Suprapubic skin (tissue), 4 donors: ENCODE data around the gene GRID1. TPM values are rescaled to one million over a fixed set of nuclear protein-coding genes. Genes with fewer than 3 reads are reported as not detected.

Experiments
- DNase-seq, 2 donors: peaks; one replicate each; pipeline ENCODE4 v3.0.0-alpha.2; 2019; ENCODE audit warnings: low spot score in 2 of 2
- H3K27ac ChIP-seq: fragments of 200-600 bp; sonication (generic); one replicate; pipeline ENCODE4 v1.5.1; 2019
- H3K27me3 ChIP-seq: fragments of 200-600 bp; sonication (generic); one replicate; pipeline ENCODE4 v1.5.1; 2019
- H3K36me3 ChIP-seq: fragments of 200-600 bp; sonication (generic); one replicate; pipeline ENCODE4 v1.5.1; 2019
- H3K4me1 ChIP-seq: fragments of 200-600 bp; sonication (generic); one replicate; pipeline ENCODE4 v1.5.1; 2019
- H3K4me3 ChIP-seq: fragments of 200-600 bp; sonication (generic); one replicate; pipeline ENCODE4 v1.5.1; 2019; ENCODE audit warnings: mild to moderate bottlenecking
- H3K9me3 ChIP-seq: fragments of 200-600 bp; sonication (generic); one replicate; pipeline ENCODE4 v1.5.1; 2019
- CTCF ChIP-seq, 2 donors: fragments of 200-600 bp in 1 of 2; fragments of 450-650 bp in 1 of 2; sonication (generic) in 1 of 2; IDR thresholded peaks; one replicate each; pipeline ENCODE4 v1.5.1; 2016 to 2019; ENCODE audit warnings: antibody characterized with exemption in 2 of 2, mild to moderate bottlenecking in 1 of 2, moderate library complexity in 1 of 2
- EP300 ChIP-seq: sonication (generic); formaldehyde crosslinking; IDR thresholded peaks from one replicate; pipeline ENCODE4 v1.6.1; 2017; ENCODE audit warnings: antibody characterized with exemption
- POLR2A ChIP-seq, 2 donors: fragments of 450-650 bp; IDR thresholded peaks; one replicate each; pipeline ENCODE4 v1.6.1; 2017; ENCODE audit warnings: antibody characterized with exemption in 2 of 2, mild to moderate bottlenecking in 2 of 2, moderate library complexity in 2 of 2
- POLR2AphosphoS5 ChIP-seq, 3 donors: sonication (generic); formaldehyde crosslinking; IDR thresholded peaks; one replicate each; pipeline ENCODE4 v1.6.1; 2017; ENCODE audit warnings: antibody characterized with exemption in 3 of 3
- WGBS: methylation state at CpG from one replicate; pipeline ENCODE4 v1.1.5; 2018; 5-methylcytosine and 5-hydroxymethylcytosine counted together
- total RNA-seq, 4 donors: library from RNA; depleted of rRNA; stranded (reverse); fragments of >200 nt; gene quantifications; one replicate each; pipeline ENCODE4 v1.1.0, GENCODE V29; 2016

GRID1 gene
- total RNA-seq, 4 donors from 2014 or later: 1.8 to 3.1 (median 2.4) TPM

DNA sequence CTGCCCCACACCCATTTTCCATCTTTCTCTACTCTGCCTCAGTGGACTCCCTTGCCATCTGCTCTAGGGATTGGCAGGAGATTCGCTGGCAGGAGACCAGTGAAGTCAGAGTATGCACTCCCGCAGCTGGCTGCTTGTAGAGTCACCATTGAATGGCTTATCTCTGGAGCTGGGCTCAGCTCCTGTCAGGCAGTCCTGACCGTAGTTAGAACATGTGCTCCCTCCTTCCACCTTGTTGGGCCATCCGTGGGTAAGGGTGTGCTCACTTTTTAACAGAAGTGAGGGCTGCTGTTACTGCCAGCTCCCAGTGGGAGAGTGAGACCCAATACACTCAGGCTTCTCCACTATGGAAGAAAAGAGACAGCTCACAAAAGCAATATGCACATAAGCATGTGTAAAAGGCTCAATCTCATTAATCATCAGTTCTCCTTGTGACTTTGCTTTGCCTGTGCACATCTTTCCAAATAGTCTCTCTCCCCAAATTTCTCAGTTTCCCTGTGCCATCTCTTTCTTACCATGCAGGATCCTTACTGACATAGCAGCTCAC, 773.3 kb downstream of the GRID1 start:
- 59% methylated on average over 4 of the region's 4 CpGs for WGBS
- H3K27ac ChIP-seq: no peak overlapping the region
- no peaks in the 10 kb centered on the region for H3K36me3 ChIP-seq
- H3K4me1 ChIP-seq: no peaks in the 10 kb centered on the region
- H3K9me3 ChIP-seq: no peaks in the 10 kb centered on the region
- TF ChIP-seq POLR2A (IDR thresholded peaks at IDR 0.05) (no peak), CTCF (IDR thresholded peaks at IDR 0.05) (no peak), EP300 (no peak), POLR2AphosphoS5 (IDR thresholded peaks at IDR 0.05) (no peak)
- no peaks in the 10 kb centered on the region for H3K27me3 ChIP-seq
- DNase-seq: peak in 1 of 2 donors; percentile 20
- no peak overlapping the region for H3K4me3 ChIP-seq

DNA sequence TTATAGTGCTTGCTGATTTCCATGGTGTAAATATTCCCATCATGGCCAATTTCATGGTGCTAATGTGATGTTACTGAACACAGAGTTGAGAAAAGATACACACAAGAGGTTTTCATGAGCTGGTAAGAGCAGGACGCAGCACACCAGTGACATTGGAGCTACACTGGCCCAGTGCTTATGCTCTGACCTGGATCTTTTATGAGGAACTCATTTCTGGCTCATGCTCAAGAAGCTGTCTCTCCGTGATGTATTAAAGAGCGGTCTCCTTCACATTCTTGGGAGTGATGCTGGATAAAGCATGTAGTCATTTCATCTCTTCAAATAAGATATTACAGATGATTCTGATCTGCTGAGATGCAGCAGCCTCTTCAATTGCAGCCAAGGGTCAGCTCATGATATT, 785.2 kb downstream of the GRID1 start:
- no peaks in the 10 kb centered on the region for H3K27me3 ChIP-seq
- H3K4me3 ChIP-seq: no peak overlapping the region
- TF ChIP-seq EP300 (no peak), POLR2AphosphoS5 (IDR thresholded peaks at IDR 0.05) (no peak), POLR2A (IDR thresholded peaks at IDR 0.05) (no peak), CTCF (IDR thresholded peaks at IDR 0.05) (no peak)
- DNase-seq: no peak
- H3K9me3 ChIP-seq: no peaks in the 10 kb centered on the region
- 80% methylated on average over 3 of the region's 3 CpGs for WGBS
- no peaks in the 10 kb centered on the region for H3K36me3 ChIP-seq
- H3K4me1 ChIP-seq: no peaks in the 10 kb centered on the region
- H3K27ac ChIP-seq: no peak overlapping the region

- H3K36me3 ChIP-seq: no peaks in the 10 kb centered on the region
- H3K27me3 ChIP-seq: no peaks in the 10 kb centered on the region
- no peak overlapping the region for H3K27ac ChIP-seq
- H3K9me3 ChIP-seq: no peaks in the 10 kb centered on the region
- no peak for TF ChIP-seq POLR2AphosphoS5 (IDR thresholded peaks at IDR 0.05)
- no peak for TF ChIP-seq CTCF (IDR thresholded peaks at IDR 0.05)
- no peak for TF ChIP-seq EP300
- no peak for TF ChIP-seq POLR2A (IDR thresholded peaks at IDR 0.05)
- no peak overlapping the region for H3K4me3 ChIP-seq
- DNase-seq: no peak
- H3K4me1 ChIP-seq: no peaks in the 10 kb centered on the region
- WGBS: 42% methylated on average over 2 of the region's 2 CpGs
Observed at GRCh38 chr10:85580585-85580984, 786.0 kb downstream of the GRID1 start.

DNA sequence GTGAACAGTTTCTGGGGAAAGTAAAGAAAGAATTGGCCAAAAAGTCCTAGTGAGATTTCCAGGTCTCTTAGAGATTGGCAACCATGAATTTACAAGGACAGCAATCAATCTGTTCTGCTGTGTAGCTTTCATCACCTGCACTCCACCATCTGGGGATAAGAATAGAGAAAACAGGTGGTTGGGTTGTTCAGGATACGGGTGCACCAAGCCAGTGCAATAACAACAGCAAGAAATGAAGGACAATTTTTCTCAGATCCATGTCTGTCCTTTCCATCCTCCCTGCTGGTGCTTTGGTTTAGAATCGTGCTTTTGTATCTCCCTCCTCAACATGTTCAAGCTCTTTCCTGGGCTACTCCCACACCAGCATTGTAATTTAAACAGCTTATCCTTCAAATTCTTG, 787.7 kb downstream of the GRID1 start:
- H3K4me1 ChIP-seq: no peaks in the 10 kb centered on the region
- no peaks in the 10 kb centered on the region for H3K36me3 ChIP-seq
- TF ChIP-seq POLR2A (IDR thresholded peaks at IDR 0.05): no peak
- TF ChIP-seq CTCF (IDR thresholded peaks at IDR 0.05): no peak
- no peak for TF ChIP-seq POLR2AphosphoS5 (IDR thresholded peaks at IDR 0.05)
- TF ChIP-seq EP300: no peak
- DNase-seq: no peak
- 68% methylated on average over 2 of the region's 2 CpGs for WGBS
- no peak overlapping the region for H3K4me3 ChIP-seq
- H3K9me3 ChIP-seq: no peaks in the 10 kb centered on the region
- H3K27me3 ChIP-seq: no peaks in the 10 kb centered on the region
- no peak overlapping the region for H3K27ac ChIP-seq

GRCh38 chr10:85575441-85575840, 791.2 kb downstream of the GRID1 start:
- Histone ChIP-seq H3K9me3 (no peaks in the 10 kb centered on the region), H3K4me1 (no peaks in the 10 kb centered on the region), H3K36me3 (no peaks in the 10 kb centered on the region), H3K27me3 (no peaks in the 10 kb centered on the region), H3K27ac (no peak overlapping the region), H3K4me3 (no peak overlapping the region)
- WGBS: 96% methylated on average over 1 of the region's 1 CpG
- no peak for DNase-seq
- TF ChIP-seq POLR2A (IDR thresholded peaks at IDR 0.05): no peak

DNA sequence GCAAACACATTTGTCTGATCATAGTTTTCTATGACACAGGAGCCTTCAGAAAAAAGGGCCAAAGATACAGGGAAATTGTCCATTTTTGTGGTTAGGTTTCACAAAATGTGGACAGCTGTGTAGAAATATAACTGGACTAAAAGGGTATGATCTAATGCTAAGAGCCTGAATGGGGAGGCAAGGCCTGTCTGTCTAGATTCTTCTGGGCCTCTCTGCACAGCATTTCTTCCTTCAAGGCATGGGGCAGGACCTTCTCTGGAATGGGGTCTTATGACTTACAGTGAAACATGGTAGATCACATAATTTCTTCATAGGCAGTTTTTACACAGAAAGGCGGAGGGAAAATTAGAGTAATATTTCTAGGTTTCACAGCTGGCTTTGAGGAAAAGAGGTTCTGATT, 795.7 kb downstream of the GRID1 start:
- no peak for DNase-seq
- 95% methylated on average over 1 of the region's 1 CpG for WGBS
- Histone ChIP-seq H3K4me1 (no peaks in the 10 kb centered on the region), H3K9me3 (no peaks in the 10 kb centered on the region), H3K27ac (no peak overlapping the region), H3K27me3 (no peaks in the 10 kb centered on the region), H3K4me3 (no peak overlapping the region), H3K36me3 (no peaks in the 10 kb centered on the region)
- TF ChIP-seq POLR2A (IDR thresholded peaks at IDR 0.05) (no peak), EP300 (no peak), POLR2AphosphoS5 (IDR thresholded peaks at IDR 0.05) (no peak), CTCF (IDR thresholded peaks at IDR 0.05) (no peak)
